IPS-15b (cell line): ENCODE results near the gene ADAMTS16.

Source experiments
- H3K27me3 ChIP-seq: one replicate; pipeline ENCODE4 v1.6.1; 2013; ENCODE audit warnings: low read length; ENCODE audit not compliant: control insufficient read depth, insufficient read depth
- H3K36me3 ChIP-seq: one replicate; pipeline ENCODE4 v1.6.1; 2013; ENCODE audit warnings: low read length; ENCODE audit not compliant: control insufficient read depth, insufficient read depth
- H3K4me1 ChIP-seq: one replicate; pipeline ENCODE4 v1.6.1; 2013; ENCODE audit warnings: mild to moderate bottlenecking, low read length; ENCODE audit not compliant: control insufficient read depth, insufficient read depth
- H3K4me3 ChIP-seq: one replicate; pipeline ENCODE4 v1.5.1; 2013; ENCODE audit warnings: low read depth, low read length
- H3K9ac ChIP-seq: one replicate; pipeline ENCODE4 v1.6.1; 2013; ENCODE audit warnings: low read depth, mild to moderate bottlenecking, low read length
- H3K9me3 ChIP-seq: one replicate; pipeline ENCODE4 v1.6.1; 2013; ENCODE audit warnings: mild to moderate bottlenecking, low read length; ENCODE audit not compliant: control insufficient read depth, insufficient read depth

Gene ADAMTS16

DNA sequence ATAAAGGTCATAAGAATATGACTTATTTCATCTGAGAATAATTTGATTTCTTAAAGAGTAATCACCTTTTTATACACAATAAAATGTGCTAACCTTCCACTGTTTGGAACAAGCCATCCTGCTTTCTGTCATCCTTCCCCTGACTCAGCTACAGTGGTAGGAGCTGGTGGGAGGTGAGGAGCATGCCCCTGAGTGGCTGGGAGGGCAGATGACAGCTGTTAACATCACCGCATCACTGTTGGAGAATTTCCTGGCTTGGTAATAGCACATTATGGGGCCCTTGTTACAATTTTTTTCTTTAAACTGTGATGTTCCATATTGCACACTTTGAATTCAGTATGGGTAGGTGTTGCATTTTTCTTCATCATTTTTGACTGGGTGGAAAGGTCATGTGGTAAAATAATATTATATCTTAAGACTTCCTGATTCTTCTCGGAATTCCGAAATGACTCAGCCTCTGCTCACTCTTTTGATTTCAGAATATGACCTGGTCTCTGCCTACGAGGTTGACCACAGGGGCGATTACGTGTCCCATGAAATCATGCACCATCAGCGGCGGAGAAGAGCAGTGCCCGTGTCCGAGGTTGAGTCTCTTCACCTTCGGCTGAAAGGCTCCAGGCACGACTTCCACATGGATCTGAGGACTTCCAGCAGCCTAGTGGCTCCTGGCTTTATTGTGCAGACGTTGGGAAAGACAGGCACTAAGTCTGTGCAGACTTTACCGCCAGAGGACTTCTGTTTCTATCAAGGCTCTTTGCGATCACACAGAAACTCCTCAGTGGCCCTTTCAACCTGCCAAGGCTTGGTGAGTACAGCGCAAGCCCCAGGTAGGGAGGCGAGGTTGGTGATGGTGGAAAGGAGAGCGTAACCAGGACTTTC is 5.8 kb downstream of the ADAMTS16 start:
- peaks cover 5% of the 10 kb centered on the region for H3K9me3 ChIP-seq
- peaks cover 6% of the 10 kb centered on the region for H3K4me1 ChIP-seq
- H3K4me3 ChIP-seq, result no peak overlapping the region
- H3K9ac ChIP-seq, result no peak overlapping the region
- no peaks in the 10 kb centered on the region for H3K27me3 ChIP-seq
- peaks cover 8% of the 10 kb centered on the region for H3K36me3 ChIP-seq

DNA sequence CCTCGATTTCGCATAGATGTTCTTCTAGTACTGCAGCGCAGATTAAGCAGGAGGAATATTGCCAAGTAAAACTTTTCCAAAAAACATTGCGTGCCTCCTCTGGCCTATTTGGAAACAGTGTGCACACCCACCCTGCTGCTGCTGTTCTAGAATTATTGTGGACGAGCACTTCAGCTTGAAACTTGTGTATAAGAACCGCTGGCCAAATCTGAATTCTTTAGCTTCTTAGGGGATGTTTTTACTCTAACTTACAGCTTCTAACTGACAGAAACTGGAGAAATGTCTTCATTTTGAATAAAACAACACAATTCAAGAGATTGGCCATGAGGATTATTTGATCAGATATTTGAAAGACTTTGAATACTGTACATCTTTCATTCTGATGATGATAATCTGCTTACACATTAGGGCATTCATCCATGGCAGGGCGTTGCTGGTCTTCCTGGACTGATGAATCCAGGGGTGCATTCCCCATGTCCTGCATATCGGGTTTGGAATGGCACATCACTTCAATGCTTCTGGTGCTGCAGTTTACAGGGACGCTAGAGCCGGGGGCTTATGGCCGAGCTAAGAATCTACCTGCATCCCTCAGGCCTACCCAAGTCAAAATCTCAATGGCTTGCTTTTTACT is 6.5 kb downstream of the ADAMTS16 start:
- peaks cover 8% of the 10 kb centered on the region for H3K36me3 ChIP-seq

DNA sequence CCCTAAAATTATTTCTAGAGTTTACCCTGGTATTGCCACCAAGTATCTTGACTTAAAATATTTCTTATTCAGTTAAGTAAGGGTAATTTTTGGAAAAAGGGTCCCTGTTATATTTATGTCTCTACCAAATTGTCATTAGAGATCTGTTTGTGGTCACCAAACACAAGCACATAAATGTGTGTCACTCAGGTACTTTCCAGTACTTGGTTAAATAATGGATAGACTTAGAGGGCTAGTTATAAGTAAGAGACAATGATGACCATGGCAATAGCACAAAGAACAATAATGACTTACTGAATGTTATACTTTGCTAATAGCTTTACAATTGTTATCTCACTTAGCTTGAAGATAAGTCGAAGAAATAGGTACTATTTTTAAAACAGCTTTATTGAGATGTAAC is 9.0 kb downstream of the ADAMTS16 start:
- Histone ChIP-seq H3K4me3 (no peak overlapping the region), H3K36me3 (peaks cover 8% of the 10 kb centered on the region), H3K4me1 (no peaks in the 10 kb centered on the region), H3K27me3 (no peaks in the 10 kb centered on the region), H3K9me3 (peaks cover 5% of the 10 kb centered on the region), H3K9ac (no peak overlapping the region)

More for the DNA sequence above, 6.5 kb downstream of the ADAMTS16 start:
- H3K9ac ChIP-seq, result no peak overlapping the region
- H3K27me3 ChIP-seq, result no peaks in the 10 kb centered on the region
- peaks cover 5% of the 10 kb centered on the region for H3K9me3 ChIP-seq
- peaks cover 6% of the 10 kb centered on the region for H3K4me1 ChIP-seq
- H3K4me3 ChIP-seq, result no peak overlapping the region

- Histone ChIP-seq H3K9ac (no peak overlapping the region), H3K9me3 (peaks cover 5% of the 10 kb centered on the region), H3K4me3 (no peak overlapping the region), H3K27me3 (no peaks in the 10 kb centered on the region), H3K4me1 (no peaks in the 10 kb centered on the region), H3K36me3 (peaks cover 8% of the 10 kb centered on the region)
These were observed 10.5 kb downstream of the ADAMTS16 start for GRCh38 chr5:5150667-5151066.

DNA sequence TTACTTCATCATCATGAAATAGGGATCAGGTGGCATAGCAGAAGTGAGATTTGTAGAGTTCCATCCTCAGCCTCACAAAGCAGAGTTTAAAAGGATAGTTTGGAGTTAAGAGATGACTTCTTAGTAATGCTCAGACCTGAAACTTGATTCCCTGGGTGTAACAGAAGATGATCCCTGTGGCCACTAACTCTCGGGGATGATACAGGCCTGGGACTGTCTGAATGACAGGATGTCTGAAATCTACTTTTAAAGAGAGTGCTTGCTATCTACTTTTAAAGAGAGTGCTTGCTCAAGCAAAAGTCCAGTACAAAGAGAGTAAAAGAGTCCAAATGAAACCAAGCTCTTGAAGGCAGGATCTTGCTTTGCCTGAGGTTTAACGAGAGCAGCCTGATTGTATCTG is 14.6 kb downstream of the ADAMTS16 start:
- no peak overlapping the region for H3K4me3 ChIP-seq
- H3K4me1 ChIP-seq, result no peaks in the 10 kb centered on the region
- H3K9ac ChIP-seq, result no peak overlapping the region
- H3K36me3 ChIP-seq, result peaks cover 5% of the 10 kb centered on the region
- H3K27me3 ChIP-seq, result no peaks in the 10 kb centered on the region
- H3K9me3 ChIP-seq, result peaks cover 5% of the 10 kb centered on the region

GRCh38 chr5:5155617-5156016 is 15.5 kb downstream of the ADAMTS16 start:
- Histone ChIP-seq H3K27me3 (no peaks in the 10 kb centered on the region), H3K9me3 (peaks cover under 1% of the 10 kb centered on the region), H3K9ac (no peak overlapping the region), H3K36me3 (no peaks in the 10 kb centered on the region), H3K4me3 (no peak overlapping the region), H3K4me1 (no peaks in the 10 kb centered on the region)

DNA sequence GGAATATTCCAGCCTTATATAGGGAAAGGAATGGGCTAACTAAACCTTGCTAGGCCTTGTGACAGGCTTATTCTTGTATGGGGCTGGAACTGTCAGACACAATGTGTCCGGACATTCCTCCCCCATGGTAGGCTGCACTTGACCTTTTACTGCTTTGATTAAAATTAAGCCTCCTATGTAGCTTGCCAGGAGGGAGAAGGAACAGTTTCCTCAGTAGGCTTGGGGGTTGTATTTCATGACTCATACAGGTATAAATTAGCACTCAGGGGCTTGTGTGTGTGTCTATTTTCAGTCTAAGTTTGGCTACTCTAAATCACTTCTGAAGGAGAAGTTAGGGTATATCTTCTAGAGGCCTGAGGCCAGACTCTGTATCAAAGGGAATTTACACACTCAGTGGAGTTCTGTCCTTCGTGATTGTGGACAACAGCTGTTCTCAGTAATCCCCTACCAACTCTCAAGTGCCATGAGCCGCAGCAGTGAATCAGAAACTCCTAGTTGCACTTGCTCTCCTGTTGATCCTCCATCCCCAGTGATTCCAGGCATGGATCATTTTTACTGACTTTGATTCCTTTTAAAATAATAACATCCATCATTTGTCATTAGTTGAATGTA is 16.4 kb downstream of the ADAMTS16 start:
- H3K9me3 ChIP-seq, result no peaks in the 10 kb centered on the region
- H3K4me1 ChIP-seq, result no peaks in the 10 kb centered on the region
- H3K4me3 ChIP-seq, result no peak overlapping the region
- no peaks in the 10 kb centered on the region for H3K36me3 ChIP-seq
- no peak overlapping the region for H3K9ac ChIP-seq
- no peaks in the 10 kb centered on the region for H3K27me3 ChIP-seq

DNA sequence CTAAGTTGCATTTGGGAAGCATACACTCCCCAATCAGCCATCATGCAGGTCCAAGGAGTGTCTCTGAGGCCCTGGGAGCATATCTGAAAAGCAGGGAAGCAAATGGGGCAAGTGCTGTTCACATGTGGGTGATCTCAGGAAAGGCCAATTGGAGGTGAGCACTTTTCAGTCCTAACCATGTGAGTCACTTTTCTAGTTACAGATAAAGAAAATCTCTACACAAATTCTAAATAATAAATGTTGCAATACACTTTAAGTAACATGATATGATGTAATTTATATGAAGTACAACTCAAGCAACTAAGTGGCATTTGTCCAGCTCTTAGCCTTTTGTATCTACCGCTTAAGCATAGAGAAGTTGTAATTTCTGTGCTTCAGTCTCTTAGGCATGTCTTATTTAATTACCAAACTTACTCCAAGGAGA is 18.4 kb downstream of the ADAMTS16 start:
- Histone ChIP-seq H3K27me3 (no peaks in the 10 kb centered on the region), H3K9me3 (no peaks in the 10 kb centered on the region), H3K4me1 (no peaks in the 10 kb centered on the region), H3K9ac (no peak overlapping the region), H3K4me3 (no peak overlapping the region), H3K36me3 (no peaks in the 10 kb centered on the region)

- Histone ChIP-seq H3K9me3 (no peaks in the 10 kb centered on the region), H3K9ac (no peak overlapping the region), H3K4me1 (no peaks in the 10 kb centered on the region), H3K4me3 (no peak overlapping the region), H3K36me3 (no peaks in the 10 kb centered on the region), H3K27me3 (no peaks in the 10 kb centered on the region)
These were observed 19.4 kb downstream of the ADAMTS16 start for GRCh38 chr5:5159282-5160103.

DNA sequence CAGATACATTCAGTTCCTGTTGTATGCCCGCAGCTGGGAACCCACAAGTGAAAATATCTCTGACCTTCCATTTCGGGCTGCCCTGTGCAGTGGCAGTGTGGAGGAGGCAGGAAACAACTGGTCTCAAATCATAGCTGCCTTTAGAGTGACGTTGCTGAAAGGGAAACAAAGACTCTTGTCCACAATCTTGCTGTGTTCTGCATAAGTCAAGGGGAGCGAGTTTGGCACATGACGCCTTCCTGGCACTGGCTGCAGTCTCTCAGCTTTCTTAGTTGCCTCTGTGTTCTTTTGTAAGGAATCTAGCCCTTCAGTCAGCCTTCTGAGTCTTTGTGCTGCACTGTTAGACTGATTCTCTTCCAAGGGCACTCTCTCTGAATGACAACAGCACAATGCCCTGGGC is 24.0 kb downstream of the ADAMTS16 start:
- Histone ChIP-seq H3K27me3 (no peaks in the 10 kb centered on the region), H3K9me3 (no peaks in the 10 kb centered on the region), H3K36me3 (no peaks in the 10 kb centered on the region), H3K4me3 (no peak overlapping the region), H3K4me1 (peaks cover 3% of the 10 kb centered on the region), H3K9ac (no peak overlapping the region)

DNA sequence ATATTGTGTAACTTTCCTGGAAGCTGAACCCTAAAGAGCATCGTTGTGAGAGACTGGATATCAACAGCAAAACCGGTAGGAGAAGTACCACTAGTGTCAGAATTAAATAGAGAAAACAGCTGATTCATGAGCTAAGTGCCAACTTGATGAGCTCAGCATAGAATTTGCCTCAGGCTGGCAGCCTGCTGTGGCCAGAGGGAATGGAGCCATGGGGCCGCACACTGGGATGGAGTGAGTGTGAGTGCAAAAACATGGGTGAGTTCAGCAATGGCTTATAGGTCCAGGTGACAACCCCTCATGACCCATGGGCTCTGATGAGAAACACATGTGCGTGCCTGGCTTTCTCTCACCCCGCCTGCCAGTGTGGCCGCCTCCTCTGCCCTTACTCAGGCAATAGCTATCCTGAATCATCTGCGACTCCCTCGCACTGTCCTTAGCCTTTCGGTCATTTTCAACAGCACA is 25.4 kb downstream of the ADAMTS16 start:
- Histone ChIP-seq H3K9ac (no peak overlapping the region), H3K9me3 (no peaks in the 10 kb centered on the region), H3K27me3 (no peaks in the 10 kb centered on the region), H3K36me3 (no peaks in the 10 kb centered on the region), H3K4me1 (peaks cover 3% of the 10 kb centered on the region), H3K4me3 (no peak overlapping the region)
